ENCODE data around the gene DYNLT5.
"Not testable (repeated sequence)": the region's sequence is repeated elsewhere in the genome, so short reads cannot be mapped to it uniquely, and the experiment has no call there.

The DYNLT5 gene

DNA sequence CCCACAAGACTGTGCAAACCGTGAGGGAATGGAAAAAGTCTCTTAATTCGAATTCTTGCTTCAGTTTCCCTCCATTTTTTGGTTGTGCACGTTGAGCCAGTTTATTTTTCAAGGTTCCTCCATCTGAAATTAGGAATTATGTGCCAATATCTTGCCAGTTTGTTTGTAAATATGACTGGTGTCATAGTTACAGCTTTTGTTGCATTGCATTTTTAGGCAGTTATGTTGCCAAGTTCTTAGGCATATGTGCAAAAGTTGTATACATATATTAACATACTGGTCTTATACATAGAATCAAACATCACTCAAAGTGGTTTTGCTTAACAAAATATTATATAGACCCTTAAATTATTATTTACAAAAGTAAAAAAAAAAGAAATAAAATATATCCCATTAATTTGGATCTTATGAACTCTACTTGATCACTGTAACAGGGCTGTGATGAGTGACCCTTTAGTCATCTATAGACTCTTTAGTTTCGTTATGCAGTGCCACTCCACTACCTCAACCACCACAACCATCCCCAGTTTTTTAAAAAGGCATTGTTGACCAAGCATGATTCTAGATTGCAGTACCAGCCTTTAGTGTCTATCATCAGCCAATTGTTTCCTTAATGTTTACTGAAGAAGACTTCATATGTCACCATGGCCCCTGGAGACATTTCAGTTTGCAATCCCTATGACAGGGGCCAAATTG, 20.9 kb upstream of the DYNLT5 start:
- H3F3A ChIP-seq (ENCODE audit: low read depth), result peaks cover 19% of the 10 kb centered on the region; the same call in 1 of the 2 replicates
- no peaks in the 10 kb centered on the region for H3K79me2 ChIP-seq (ENCODE audit: insufficient read depth, low read length)
- peak overlapping the region; percentile 70 for H3K9ac ChIP-seq (ENCODE audit: low read depth, low read length, poor library complexity, severe bottlenecking)
- TF ChIP-seq, protein P1, sequence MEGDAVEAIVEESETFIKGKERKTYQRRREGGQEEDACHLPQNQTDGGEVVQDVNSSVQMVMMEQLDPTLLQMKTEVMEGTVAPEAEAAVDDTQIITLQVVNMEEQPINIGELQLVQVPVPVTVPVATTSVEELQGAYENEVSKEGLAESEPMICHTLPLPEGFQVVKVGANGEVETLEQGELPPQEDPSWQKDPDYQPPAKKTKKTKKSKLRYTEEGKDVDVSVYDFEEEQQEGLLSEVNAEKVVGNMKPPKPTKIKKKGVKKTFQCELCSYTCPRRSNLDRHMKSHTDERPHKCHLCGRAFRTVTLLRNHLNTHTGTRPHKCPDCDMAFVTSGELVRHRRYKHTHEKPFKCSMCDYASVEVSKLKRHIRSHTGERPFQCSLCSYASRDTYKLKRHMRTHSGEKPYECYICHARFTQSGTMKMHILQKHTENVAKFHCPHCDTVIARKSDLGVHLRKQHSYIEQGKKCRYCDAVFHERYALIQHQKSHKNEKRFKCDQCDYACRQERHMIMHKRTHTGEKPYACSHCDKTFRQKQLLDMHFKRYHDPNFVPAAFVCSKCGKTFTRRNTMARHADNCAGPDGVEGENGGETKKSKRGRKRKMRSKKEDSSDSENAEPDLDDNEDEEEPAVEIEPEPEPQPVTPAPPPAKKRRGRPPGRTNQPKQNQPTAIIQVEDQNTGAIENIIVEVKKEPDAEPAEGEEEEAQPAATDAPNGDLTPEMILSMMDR (conservative IDR thresholded peaks at IDR 0.05; ENCODE audit: low read length), result no peak
- no peak for TF ChIP-seq EZH2phosphoT487 (IDR thresholded peaks at IDR 0.05; ENCODE audit: borderline replicate concordance)
- H3K9me3 ChIP-seq (ENCODE audit: insufficient read depth, low read depth, low read length), result peaks cover 3% of the 10 kb centered on the region; the same call in 1 of the 2 replicates
- no peaks in the 10 kb centered on the region for H3K9me2 ChIP-seq (replicated peaks; ENCODE audit: low read depth, low read length)
- H3K4me1 ChIP-seq (ENCODE audit: insufficient read depth, low read length, poor library complexity, severe bottlenecking), result peaks cover 52% of the 10 kb centered on the region
- H3K4me2 ChIP-seq (ENCODE audit: low read depth, low read length, poor library complexity, severe bottlenecking), result no peak overlapping the region
- no peaks in the 10 kb centered on the region for H4K20me1 ChIP-seq (ENCODE audit: insufficient read depth, low read length, poor library complexity, severe bottlenecking)
- 0 out of 2 replicates have a peak overlapping the region, but pooled peaks have one; percentile 2 for H2AFZ ChIP-seq (ENCODE audit: low read length)
- no peaks in the 10 kb centered on the region for H3K36me3 ChIP-seq (ENCODE audit: insufficient read depth, low read length)
- H3K4me3 ChIP-seq (ENCODE audit: low read length, poor library complexity, severe bottlenecking), result no peak overlapping the region
- H3K27me3 ChIP-seq (ENCODE audit: insufficient read depth, low read length, poor library complexity, severe bottlenecking), result no peaks in the 10 kb centered on the region

DNA sequence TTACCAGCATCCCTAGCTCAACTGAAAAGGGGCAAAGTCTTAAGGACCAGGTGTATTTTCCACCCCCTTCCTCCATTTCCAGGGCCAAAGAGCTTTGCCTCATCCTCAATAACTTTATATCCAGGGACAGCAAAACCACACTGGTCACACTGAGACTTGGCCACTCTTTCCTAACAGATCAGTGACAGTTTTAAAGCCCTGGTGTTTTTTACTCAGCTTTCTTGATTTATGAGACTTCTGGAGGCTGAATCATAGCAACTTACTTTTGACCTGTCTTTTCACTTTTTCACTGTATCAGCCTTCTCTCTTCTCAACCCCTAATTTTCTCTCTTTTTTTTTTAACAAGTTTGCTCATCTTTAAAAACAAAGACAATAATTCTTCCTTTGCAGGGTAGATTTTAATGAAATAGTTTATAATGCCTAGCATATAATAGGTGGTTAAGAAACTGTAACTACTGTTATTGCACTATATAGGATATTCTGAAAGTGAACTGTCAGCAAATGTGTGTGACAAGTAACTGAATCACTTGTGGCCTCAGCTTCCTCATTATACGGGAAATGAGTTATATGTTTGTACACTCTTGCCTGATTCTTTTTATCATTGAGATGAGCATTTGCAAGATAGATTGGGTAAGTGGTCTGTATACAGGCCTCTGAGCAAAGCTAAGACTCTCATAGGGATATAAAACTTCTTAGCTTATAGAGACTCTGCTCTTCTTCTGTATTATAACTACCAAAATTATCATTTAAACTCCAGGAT, 19.7 kb upstream of the DYNLT5 start:
- no peaks in the 10 kb centered on the region for H4K20me1 ChIP-seq (ENCODE audit: insufficient read depth, low read length, poor library complexity, severe bottlenecking)
- peaks cover 19% of the 10 kb centered on the region; the same call in 1 of the 2 replicates for H3F3A ChIP-seq (ENCODE audit: low read depth)
- no peaks in the 10 kb centered on the region for H3K79me2 ChIP-seq (ENCODE audit: insufficient read depth, low read length)
- peak overlapping the region; percentile 37 for H3K4me3 ChIP-seq (ENCODE audit: low read length, poor library complexity, severe bottlenecking)
- no peaks in the 10 kb centered on the region for H3K9me2 ChIP-seq (replicated peaks; ENCODE audit: low read depth, low read length)
- peak overlapping the region; percentile 20; the same call in 1 of the 2 replicates for H2AFZ ChIP-seq (ENCODE audit: low read length)
- peak overlapping the region; percentile 53 for H3K9ac ChIP-seq (ENCODE audit: low read depth, low read length, poor library complexity, severe bottlenecking)
- H3K36me3 ChIP-seq (ENCODE audit: insufficient read depth, low read length), result no peaks in the 10 kb centered on the region
- no peaks in the 10 kb centered on the region for H3K9me3 ChIP-seq (ENCODE audit: insufficient read depth, low read depth, low read length)
- no peaks in the 10 kb centered on the region for H3K27me3 ChIP-seq (ENCODE audit: insufficient read depth, low read length, poor library complexity, severe bottlenecking)
- peaks cover 51% of the 10 kb centered on the region for H3K4me1 ChIP-seq (ENCODE audit: insufficient read depth, low read length, poor library complexity, severe bottlenecking)
- H3K4me2 ChIP-seq (ENCODE audit: low read depth, low read length, poor library complexity, severe bottlenecking), result peak overlapping the region; percentile 53
- TF ChIP-seq, protein P1 (conservative IDR thresholded peaks at IDR 0.05; ENCODE audit: low read length), result no peak
- TF ChIP-seq EZH2phosphoT487 (IDR thresholded peaks at IDR 0.05; ENCODE audit: borderline replicate concordance), result no peak

DNA sequence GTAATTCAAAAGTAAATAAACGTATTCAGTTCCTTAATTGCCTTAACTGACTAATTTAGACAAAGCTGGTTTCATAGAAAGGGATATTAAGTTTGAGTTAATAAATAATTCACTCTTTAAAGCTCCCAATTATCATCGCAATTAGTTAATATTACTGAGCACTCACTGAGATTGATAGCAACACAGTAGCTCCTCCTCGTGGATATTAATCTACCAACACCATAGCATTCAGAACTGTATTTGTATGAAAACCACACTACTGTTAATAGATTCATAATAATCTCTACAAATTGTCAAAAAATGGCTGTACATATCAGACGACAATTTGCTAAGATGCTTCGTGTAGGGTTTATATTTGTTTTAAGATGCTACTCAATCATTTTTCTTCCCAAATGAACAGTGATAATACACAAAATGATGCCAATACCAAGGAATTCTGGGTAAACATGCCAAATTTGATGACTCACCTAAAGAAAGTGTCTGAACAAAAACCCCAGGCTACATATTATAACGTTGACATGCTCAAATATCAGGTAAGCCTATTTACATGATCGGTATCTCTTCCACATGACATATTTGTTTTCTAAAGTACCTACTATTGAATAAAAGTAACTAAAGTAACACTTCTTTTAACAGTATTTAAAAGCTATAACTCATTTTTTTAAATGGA, 18.8 kb upstream of the DYNLT5 start:
- H3K4me2 ChIP-seq (ENCODE audit: low read depth, low read length, poor library complexity, severe bottlenecking), result peak overlapping the region; percentile 53
- H3K27me3 ChIP-seq (ENCODE audit: insufficient read depth, low read length, poor library complexity, severe bottlenecking), result no peaks in the 10 kb centered on the region
- no peak overlapping the region for H3K4me3 ChIP-seq (ENCODE audit: low read length, poor library complexity, severe bottlenecking)
- no peaks in the 10 kb centered on the region for H3K9me2 ChIP-seq (replicated peaks; ENCODE audit: low read depth, low read length)
- peaks cover 52% of the 10 kb centered on the region for H3K4me1 ChIP-seq (ENCODE audit: insufficient read depth, low read length, poor library complexity, severe bottlenecking)
- no peaks in the 10 kb centered on the region for H3K36me3 ChIP-seq (ENCODE audit: insufficient read depth, low read length)
- no peaks in the 10 kb centered on the region for H3K79me2 ChIP-seq (ENCODE audit: insufficient read depth, low read length)
- peaks cover 17% of the 10 kb centered on the region; the same call in 1 of the 2 replicates for H3F3A ChIP-seq (ENCODE audit: low read depth)
- H3K9me3 ChIP-seq (ENCODE audit: insufficient read depth, low read depth, low read length), result no peaks in the 10 kb centered on the region
- H2AFZ ChIP-seq (ENCODE audit: low read length), result no peak overlapping the region; the same call in 1 of the 2 replicates
- TF ChIP-seq, protein P1 (conservative IDR thresholded peaks at IDR 0.05; ENCODE audit: low read length), result peak; percentile 37
- TF ChIP-seq EZH2phosphoT487 (IDR thresholded peaks at IDR 0.05; ENCODE audit: borderline replicate concordance), result no peak
- peak overlapping the region; percentile 53 for H3K9ac ChIP-seq (ENCODE audit: low read depth, low read length, poor library complexity, severe bottlenecking)
- H4K20me1 ChIP-seq (ENCODE audit: insufficient read depth, low read length, poor library complexity, severe bottlenecking), result no peaks in the 10 kb centered on the region

DNA sequence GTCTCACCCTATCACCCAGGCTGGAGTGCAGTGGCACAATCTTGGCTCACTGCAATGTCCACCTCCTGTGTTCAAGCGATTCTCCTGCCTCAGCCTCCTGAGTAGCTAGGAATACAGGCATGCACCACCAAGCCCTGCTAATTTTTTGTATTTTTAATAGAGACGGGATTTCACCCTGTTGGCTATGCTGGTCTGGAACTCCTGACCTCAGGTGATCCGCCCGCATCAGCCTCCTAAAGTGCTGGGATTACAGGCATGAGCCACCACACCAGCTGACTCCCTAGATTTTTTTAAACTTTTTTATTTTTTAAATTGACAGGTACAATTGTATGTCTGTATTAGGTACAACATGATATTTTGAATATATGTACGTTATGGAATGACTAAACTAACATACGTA, 17.7 kb upstream of the DYNLT5 start:
- H3K79me2 ChIP-seq (ENCODE audit: insufficient read depth, low read length); H3K4me3 ChIP-seq (ENCODE audit: low read length, poor library complexity, severe bottlenecking); H3F3A ChIP-seq (ENCODE audit: low read depth); H3K27me3 ChIP-seq (ENCODE audit: insufficient read depth, low read length, poor library complexity, severe bottlenecking); H4K20me1 ChIP-seq (ENCODE audit: insufficient read depth, low read length, poor library complexity, severe bottlenecking); H3K36me3 ChIP-seq (ENCODE audit: insufficient read depth, low read length); H3K4me2 ChIP-seq (ENCODE audit: low read depth, low read length, poor library complexity, severe bottlenecking); H3K9me3 ChIP-seq (ENCODE audit: insufficient read depth, low read depth, low read length); H2AFZ ChIP-seq (ENCODE audit: low read length); H3K9ac ChIP-seq (ENCODE audit: low read depth, low read length, poor library complexity, severe bottlenecking); H3K9me2 ChIP-seq (replicated peaks; ENCODE audit: low read depth, low read length): not testable (repeated sequence)
- H3K4me1 ChIP-seq (ENCODE audit: insufficient read depth, low read length, poor library complexity, severe bottlenecking), result peaks cover 55% of the 10 kb centered on the region
